ENCODE data around the gene CD276. TPM values are rescaled to one million over a fixed set of nuclear protein-coding genes. Genes with fewer than 3 reads are reported as not detected.
A peak's percentile ranks its signal among the peaks of the same experiment; 100 is the strongest.

CD276 gene
- polyA plus RNA-seq, 1 experiment: 107 TPM

DNA sequence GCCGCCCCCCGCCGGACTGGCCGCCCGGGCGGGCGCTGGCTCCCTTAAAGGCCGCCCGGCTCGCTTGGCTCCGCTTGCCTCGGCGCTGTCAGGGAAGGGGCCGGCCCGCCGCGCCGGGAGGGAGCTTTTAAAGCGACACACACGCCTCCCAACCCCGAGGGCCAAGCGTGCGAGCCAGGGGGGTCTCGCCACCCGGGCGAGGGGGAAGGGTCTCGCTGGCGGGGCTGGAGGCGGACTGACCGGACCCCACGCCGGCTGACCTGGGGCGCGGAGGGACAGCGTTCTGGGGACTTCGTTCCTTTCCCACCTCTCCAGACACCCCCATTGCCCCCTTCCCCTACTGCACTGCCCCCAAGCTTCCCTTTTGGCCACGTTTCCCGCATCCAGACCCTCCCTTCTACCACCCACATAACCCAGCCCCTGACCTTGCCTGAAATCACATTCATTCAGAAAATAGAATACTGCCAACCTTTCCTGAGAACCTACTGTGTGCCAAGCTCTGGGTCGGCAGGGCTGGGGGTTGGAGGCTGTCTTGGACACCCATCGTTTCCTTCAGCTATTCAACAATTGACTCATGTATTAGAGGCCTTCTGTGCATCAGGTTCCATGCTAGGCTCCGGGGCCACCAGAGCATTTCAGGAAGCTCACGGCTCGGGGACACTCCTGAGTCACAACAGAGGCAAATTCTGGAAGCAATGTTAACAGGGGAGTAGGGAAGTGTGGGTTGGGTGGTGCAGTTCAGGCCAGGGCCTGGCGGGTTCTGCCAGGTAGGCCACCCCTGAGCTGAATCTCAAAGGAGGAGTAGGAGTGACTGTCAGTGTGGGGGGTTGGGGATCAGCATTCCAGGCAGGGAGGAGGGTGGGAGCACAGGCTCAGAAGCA, 69.3 kb downstream of the CD276 start, which contains the start of gene INSYN1:
Gene INSYN1 (minus strand): TSS at position 102 of the 881 bp plus-strand sequence. CDS start 2,221 bp downstream, outside the sequence.
- TF ChIP-seq, protein P1, sequence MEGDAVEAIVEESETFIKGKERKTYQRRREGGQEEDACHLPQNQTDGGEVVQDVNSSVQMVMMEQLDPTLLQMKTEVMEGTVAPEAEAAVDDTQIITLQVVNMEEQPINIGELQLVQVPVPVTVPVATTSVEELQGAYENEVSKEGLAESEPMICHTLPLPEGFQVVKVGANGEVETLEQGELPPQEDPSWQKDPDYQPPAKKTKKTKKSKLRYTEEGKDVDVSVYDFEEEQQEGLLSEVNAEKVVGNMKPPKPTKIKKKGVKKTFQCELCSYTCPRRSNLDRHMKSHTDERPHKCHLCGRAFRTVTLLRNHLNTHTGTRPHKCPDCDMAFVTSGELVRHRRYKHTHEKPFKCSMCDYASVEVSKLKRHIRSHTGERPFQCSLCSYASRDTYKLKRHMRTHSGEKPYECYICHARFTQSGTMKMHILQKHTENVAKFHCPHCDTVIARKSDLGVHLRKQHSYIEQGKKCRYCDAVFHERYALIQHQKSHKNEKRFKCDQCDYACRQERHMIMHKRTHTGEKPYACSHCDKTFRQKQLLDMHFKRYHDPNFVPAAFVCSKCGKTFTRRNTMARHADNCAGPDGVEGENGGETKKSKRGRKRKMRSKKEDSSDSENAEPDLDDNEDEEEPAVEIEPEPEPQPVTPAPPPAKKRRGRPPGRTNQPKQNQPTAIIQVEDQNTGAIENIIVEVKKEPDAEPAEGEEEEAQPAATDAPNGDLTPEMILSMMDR (IDR thresholded peaks at IDR 0.05; ENCODE audit: insufficient read depth, low read depth, low read length): no peak
- peak within 1 kb of the TSS; percentile 40 for H3K4me3 ChIP-seq (ENCODE audit: low read depth, low read length)
- no peak for DNase-seq (ENCODE audit: low read depth)
- H3K36me3 ChIP-seq (ENCODE audit: control insufficient read depth, insufficient read depth, low read length): no peaks in the 10 kb centered on the region
- CTCF ChIA-PET: no interaction called here
- H3K27me3 ChIP-seq (ENCODE audit: control insufficient read depth, insufficient read depth, low read length): peaks cover 21% of the 10 kb centered on the region
- POLR2A ChIA-PET: interaction anchor here (0.6 kb wide), 2 partner anchors 28 to 426 kb away, joined by 3 to 4 read pairs; no protein-coding TSS in a partner anchor

DNA sequence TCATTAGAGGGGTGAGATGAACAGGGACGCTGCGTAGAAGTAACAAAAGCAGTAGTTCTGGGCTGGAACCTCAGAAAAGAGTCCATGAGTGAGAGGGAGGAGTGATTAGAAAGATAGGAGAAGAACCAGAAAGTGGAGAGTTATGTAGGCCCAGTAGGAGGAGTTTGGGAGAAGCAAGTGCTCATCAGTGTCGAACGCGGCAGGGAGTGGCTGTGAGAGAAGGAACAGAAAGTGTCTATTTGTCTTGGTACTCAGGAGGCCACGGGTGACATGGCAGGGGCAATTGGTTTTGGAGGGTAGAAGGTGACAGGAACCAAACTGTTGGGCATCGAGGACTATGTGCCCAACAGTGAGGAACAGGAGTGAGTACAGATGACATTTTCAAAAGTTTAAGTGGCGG, 70.3 kb downstream of the CD276 start:
- ChIA-PET POLR2A (interaction anchor here (0.6 kb wide), 1 partner anchor 425 kb away, joined by 3 read pairs; no protein-coding TSS in a partner anchor), CTCF (no interaction called here)
- H3K27me3 ChIP-seq (ENCODE audit: control insufficient read depth, insufficient read depth, low read length): peaks cover 23% of the 10 kb centered on the region
- H3K36me3 ChIP-seq (ENCODE audit: control insufficient read depth, insufficient read depth, low read length): no peaks in the 10 kb centered on the region
- DNase-seq (ENCODE audit: low read depth): no peak
- TF ChIP-seq, protein P1 (IDR thresholded peaks at IDR 0.05; ENCODE audit: insufficient read depth, low read depth, low read length): no peak
- no peak overlapping the region for H3K4me3 ChIP-seq (ENCODE audit: low read depth, low read length)

DNA sequence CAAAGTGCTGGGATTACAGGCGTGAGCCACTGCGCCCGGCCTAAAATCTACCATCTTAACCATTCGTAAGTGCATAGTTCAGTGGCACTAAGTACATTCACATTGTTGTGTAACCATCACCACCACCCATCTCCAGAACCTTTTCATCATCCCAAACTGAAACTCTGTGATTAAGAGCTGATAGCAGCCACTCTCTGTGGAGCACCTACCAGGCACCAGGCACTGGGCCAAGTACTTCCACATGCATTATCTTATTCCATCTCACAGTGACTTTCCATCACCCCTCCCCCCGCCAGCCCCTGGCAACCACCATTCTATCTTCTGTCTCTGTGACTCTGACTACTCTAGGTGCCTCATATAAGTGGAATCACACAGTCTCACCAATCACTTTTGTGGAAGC, 71.3 kb downstream of the CD276 start:
- no peaks in the 10 kb centered on the region for H3K36me3 ChIP-seq (ENCODE audit: control insufficient read depth, insufficient read depth, low read length)
- TF ChIP-seq, protein P1 (IDR thresholded peaks at IDR 0.05; ENCODE audit: insufficient read depth, low read depth, low read length): no peak
- ChIA-PET POLR2A (no interaction called here), CTCF (no interaction called here)
- no peak for DNase-seq (ENCODE audit: low read depth)
- H3K27me3 ChIP-seq (ENCODE audit: control insufficient read depth, insufficient read depth, low read length): peaks cover 24% of the 10 kb centered on the region
- no peak overlapping the region for H3K4me3 ChIP-seq (ENCODE audit: low read depth, low read length)

DNA sequence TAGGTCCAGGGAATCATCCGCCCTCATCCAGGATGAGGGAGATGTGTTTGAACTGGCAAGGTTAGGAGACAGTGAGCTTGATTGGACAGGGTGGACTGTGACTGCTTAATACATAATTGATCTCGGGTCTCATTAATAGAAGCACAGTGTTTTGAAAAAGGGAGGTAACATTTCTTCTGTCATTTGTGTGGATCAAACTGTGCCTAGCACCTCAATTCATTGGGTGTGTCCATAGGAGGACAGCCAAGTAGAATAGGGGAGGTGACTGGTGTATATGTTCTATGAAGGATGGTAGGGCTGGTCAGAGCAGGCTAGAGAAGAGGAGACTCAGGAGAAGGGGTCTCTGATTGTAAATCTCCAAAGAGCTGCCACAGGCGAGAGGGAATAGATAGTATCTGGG, 71.8 kb downstream of the CD276 start:
- H3K36me3 ChIP-seq (ENCODE audit: control insufficient read depth, insufficient read depth, low read length): no peaks in the 10 kb centered on the region
- CTCF ChIA-PET: no interaction called here
- DNase-seq (ENCODE audit: low read depth): no peak
- peaks cover 23% of the 10 kb centered on the region for H3K27me3 ChIP-seq (ENCODE audit: control insufficient read depth, insufficient read depth, low read length)
- POLR2A ChIA-PET: no interaction called here
- TF ChIP-seq, protein P1 (IDR thresholded peaks at IDR 0.05; ENCODE audit: insufficient read depth, low read depth, low read length): no peak
- no peak overlapping the region for H3K4me3 ChIP-seq (ENCODE audit: low read depth, low read length)

DNA sequence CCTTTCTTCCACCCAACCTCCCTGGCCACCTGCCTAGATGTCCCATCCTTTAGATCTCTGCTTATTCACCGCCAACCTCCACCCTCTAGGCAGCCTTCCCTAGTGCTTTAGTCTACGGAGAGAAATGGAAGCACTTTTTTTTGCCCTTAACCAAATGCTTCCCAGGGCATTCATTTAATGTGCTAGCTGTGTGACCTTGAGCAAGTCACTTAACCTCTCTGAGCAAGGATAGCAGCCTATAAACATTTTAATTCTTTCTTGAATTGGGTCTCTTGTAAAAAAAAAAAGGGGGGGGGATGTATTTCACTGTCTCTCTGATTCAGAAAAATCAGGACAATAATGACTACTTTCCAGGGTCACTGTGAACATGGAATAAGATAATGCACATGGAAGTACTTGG, 72.2 kb downstream of the CD276 start:
- Histone ChIP-seq H3K27me3 (ENCODE audit: control insufficient read depth, insufficient read depth, low read length) (peaks cover 21% of the 10 kb centered on the region), H3K36me3 (ENCODE audit: control insufficient read depth, insufficient read depth, low read length) (no peaks in the 10 kb centered on the region), H3K4me3 (ENCODE audit: low read depth, low read length) (no peak overlapping the region)
- DNase-seq (ENCODE audit: low read depth): no peak
- TF ChIP-seq, protein P1 (IDR thresholded peaks at IDR 0.05; ENCODE audit: insufficient read depth, low read depth, low read length): no peak
- POLR2A ChIA-PET: no interaction called here
- CTCF ChIA-PET: interaction anchor here (1.6 kb wide), 1 partner anchor 13 kb away, joined by 5 read pairs; no protein-coding TSS in a partner anchor

Data from BJ (cell line).